HG03108 (cell line): ENCODE results near the gene PLIN4.
"Not testable (repeated sequence)": the region's sequence is repeated elsewhere in the genome, so short reads cannot be mapped to it uniquely, and the experiment has no call there.

ENCODE experiments used
- ATAC-seq: cut with Tn5 transposase; IDR thresholded peaks from one replicate; pipeline ENCODE4 v1.9.1; 2021; ENCODE audit warnings: moderate library complexity; ENCODE audit not compliant: unreplicated experiment

PLIN4 gene

GRCh38 chr19:4527377-4527776, 9.1 kb upstream of the PLIN4 start:
- ATAC-seq = not testable (repeated sequence)

DNA sequence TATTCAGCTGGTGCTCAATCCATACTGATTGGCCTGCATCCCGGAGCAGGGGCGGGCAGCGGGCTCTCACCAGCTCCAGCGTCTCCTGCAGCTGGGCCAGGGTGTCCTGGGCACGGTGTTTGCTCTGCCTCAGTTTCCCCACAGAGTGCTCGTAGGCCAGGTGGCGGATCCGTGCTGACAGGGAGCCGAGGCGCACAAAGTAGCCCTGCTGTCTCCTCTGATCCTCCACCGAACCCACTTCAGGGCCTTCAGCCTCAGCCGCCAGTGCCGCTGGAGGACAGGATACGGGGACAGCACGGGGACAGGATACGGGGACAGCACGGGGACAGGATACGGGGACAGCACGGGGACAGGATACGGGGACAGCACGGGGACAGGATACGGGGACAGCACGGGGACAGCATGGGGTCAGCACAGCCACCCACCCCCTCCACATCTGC, 7.3 kb upstream of the PLIN4 start:
- ATAC-seq = no peak

DNA sequence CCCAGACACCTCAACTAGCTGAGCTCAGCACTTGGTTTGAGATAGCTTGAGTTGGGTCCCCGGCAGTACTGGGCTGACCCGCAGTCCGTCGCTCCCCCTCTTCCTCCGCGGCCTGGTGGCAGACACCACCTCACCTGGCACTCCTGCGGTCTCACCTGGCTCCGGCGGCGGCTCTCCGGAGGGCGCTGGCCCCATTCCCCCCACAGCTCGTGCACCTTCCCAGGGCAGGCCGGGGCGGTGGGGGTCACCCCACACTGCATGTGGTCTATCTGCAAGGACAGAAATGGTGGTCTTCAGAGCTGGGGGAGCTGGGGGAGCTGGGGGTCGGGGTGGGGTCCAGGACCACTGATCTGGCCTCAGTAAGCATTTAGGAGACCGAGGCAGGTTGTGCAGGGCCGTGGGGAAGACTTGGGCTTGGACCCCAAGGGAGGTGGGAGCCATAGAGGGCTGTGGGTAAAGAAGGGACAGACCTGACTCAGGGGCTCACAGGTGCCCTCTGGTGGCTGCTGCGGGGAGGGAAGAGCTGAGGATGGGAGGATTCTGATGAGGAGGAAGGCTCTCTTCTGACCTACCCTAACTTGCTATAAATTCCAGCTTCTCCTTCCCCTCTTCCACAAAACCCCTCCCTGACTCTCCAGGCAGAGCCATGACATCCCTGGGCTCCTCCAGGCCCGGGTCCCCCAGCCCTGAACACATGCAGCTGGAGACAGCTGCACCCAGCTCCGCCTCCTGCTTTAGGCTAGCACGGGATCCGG, 6.7 kb upstream of the PLIN4 start:
- no peak for ATAC-seq

- no peak for ATAC-seq
Observed at GRCh38 chr19:4523306-4524110, 5.2 kb upstream of the PLIN4 start.

- no peak for ATAC-seq
Observed at GRCh38 chr19:4522291-4523002, 4.2 kb upstream of the PLIN4 start.

- no peak for ATAC-seq
Observed at GRCh38 chr19:4521888-4522242, 3.6 kb upstream of the PLIN4 start.

GRCh38 chr19:4521170-4521887, 3.0 kb upstream of the PLIN4 start:
- no peak for ATAC-seq

DNA sequence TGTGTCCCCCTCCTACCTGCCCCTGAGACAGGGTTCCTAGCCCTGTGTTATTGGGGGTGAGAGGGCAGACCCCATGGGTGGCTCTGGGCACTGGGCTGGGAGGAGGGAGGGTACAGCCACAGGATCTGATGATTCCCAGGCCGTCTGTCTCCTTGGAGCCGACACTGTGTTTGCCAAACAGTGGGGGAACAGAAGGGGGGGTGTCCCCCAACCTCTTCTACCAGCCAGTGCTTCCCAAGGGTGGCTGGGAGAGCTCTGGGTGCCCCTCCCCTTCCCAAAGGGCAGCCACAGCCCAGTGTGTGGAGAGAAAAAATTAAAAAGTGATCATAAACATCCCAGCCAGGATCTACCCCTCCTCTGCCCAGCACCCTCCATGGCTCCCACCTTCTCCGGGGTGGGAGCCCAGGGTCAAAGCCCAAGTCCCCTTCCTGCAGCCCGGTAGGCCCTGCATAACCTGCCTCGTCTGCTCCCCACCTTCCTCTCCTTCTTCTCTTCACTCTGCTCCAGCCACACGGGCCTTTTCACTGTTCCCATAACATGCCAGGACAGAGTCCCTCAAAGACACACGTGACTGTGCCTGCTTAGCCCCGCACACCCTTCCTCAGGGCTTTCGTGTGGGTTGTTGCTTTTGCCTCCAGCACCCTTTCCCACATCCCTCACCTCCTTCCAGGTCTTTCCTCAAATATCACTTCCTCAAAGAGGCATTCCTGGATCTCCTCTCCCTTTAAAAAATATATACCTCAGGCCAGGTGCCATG, 1.4 kb upstream of the PLIN4 start:
- no peak for ATAC-seq

- ATAC-seq = no peak
Observed at GRCh38 chr19:4519172-4519496, 848 bp upstream of the PLIN4 start.

- ATAC-seq = no peak
Observed at GRCh38 chr19:4517451-4518057, 732 bp downstream of the PLIN4 start.

DNA sequence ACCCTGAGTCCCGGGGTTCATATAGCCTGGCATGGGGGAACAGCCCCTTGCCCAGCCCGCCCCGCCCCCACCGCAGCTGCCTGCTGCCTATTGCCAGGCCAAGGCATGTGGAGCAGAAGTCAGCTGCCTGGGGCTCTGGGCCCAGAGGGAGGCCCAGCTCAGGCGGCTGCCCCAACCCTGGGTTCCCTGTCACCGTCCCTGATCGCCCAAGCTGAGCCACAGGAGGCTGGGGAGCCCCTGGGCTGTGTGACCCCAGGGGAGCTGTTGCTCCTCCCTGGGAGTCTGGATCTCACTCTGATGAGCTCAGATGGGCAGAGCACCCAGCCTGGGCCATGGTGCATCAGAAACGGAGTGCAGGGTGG, 1.4 kb downstream of the PLIN4 start:
- ATAC-seq = no peak

DNA sequence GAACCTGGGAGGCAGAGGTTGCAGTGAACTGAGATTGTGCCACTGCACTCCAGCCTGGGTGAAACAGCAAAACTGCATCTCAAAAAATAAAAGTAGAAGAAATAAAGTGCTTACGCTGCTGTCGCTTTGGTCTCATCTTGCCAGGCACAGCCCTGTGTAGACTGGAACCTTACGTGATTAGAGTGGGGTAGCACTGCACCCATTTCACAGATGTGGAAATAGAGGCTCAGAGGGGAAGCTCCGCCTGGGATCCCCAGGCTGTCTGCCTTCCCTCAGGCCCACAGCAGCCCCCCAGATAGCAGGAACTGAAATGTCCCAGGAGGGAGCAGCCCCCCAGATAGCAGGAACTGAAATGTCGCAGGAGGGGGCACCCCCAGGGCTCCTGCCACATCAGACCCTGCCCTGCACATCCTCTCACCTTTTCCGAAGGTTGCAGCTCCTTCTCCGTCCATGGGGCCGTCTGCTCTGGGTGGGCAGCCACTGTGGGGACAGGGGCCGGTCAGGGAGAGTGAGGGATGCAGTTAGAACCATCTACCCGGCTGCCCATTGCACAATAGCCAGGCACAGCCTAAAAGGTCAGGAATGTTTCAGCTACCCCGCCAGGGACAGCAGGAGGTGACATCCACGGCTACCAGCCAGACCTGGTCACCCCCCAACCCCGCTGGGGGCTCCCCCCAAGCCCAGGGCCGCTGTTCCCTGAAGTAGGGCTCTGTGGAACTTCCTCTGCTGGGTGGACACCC, 1.9 kb downstream of the PLIN4 start:
- no peak for ATAC-seq

GRCh38 chr19:4515732-4516131, 2.6 kb downstream of the PLIN4 start:
- no peak for ATAC-seq

GRCh38 chr19:4513248-4513647, 5.0 kb downstream of the PLIN4 start:
- no peak for ATAC-seq

DNA sequence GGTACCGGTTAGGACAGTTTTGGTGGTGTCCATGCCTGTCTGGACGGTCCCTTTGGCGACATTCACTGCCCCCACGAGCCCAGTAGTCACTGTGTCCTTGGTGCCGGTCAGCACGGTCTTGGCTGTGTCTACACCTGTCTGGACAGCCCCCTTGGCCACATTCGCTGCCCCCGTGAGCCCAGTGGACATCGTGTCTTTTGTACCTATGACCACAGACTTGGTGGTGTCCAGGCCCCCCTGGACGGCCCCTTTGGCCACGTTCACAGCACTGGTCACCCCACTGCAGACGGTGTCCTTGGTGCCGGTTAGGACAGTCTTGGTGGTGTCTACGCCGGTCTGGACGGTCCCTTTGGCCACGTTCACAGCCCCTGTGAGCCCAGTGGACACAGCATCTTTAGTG, 6.2 kb downstream of the PLIN4 start:
- no peak for ATAC-seq

GRCh38 chr19:4511300-4512054, 6.8 kb downstream of the PLIN4 start:
- ATAC-seq = no peak

DNA sequence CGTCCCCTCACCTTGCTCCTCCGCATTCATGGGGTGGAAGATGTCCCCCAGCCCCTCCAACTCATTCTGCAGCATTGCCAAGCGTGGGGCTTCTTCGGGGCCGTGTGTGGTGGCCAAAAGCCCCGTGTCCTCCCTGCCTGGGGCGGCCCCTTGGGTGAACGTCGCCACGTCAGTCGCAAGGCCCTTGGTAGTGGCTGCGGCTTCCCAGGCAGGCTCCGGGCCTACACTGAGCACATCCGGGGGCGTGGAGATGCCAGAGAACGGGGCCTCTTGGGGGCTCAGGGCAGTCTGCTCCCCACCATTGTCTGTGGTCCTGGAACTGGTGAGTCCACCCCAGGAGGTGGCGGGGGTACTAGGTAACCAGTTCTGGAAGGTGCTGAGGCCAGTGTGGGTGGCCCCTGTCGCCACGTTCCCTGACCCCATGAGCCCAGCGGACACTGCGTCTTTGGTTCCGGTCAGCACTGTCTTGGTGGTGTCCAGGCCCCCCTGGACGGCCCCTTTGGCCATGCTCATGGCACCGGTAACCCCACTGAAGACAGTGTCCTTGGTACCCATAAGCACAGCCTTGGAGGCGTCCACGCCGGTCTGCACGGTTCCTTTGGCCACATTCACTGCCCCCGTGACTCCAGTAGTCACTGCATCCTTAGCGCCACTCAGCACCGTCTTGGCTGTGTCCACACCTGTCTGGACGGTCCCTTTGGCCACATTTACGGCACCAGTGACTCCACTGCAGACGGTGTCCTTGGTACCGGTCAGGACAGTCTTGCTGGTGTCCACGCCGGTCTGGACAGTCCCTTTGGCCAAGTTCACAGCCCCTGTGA, 7.6 kb downstream of the PLIN4 start:
- no peak for ATAC-seq

DNA sequence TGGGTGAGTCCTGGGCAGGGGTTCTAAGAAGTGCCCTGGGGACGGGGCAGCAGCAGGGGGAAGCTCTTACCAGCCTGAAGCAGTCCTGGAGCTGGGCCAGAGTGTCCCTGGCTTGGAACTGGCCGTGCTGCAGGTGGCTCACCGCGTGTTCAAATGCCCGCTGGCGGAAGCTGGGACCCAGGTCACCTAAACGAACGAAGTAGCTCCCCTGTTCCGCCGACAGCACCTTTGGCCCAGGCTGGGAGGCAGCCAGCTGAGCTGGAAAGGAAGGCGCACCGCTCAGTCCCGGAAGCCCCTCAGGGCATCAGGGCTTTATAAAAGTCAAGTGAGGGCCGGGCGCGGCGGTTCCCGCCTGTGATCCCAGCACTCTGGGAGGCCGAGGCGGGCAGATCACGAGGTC, 9.6 kb downstream of the PLIN4 start:
- ATAC-seq = no peak
